Sigmoid colon (tissue), 7 donors: Measurements from ENCODE around the gene MRPL10. TPM values are rescaled to one million over a fixed set of nuclear protein-coding genes. Genes with fewer than 3 reads are reported as not detected.

Experiments used
- DNase-seq: peaks from one replicate; pipeline ENCODE4 v3.0.0-alpha.2; 2019
- H3K27ac ChIP-seq, 4 donors: fragments of 200-600 bp; sonication (generic); one replicate each; pipeline ENCODE4 v1.5.1; 2016 to 2019; ENCODE audit warnings: mild to moderate bottlenecking in 1 of 4
- H3K27me3 ChIP-seq, 3 donors: fragments of 200-600 bp; sonication (generic); one replicate each; pipeline ENCODE4 v1.5.1; 2019; ENCODE audit warnings: mild to moderate bottlenecking in 1 of 3
- H3K36me3 ChIP-seq, 4 donors: fragments of 200-600 bp; sonication (generic); one replicate each; pipeline ENCODE4 v1.5.1; 2016 to 2019
- H3K4me1 ChIP-seq, 4 donors: fragments of 200-600 bp; sonication (generic); one replicate each; pipeline ENCODE4 v1.5.1; 2017 to 2019
- H3K4me3 ChIP-seq, 4 donors: fragments of 200-600 bp; sonication (generic); one replicate each; pipeline ENCODE4 v1.5.1; 2017 to 2019; ENCODE audit warnings: mild to moderate bottlenecking in 2 of 4, moderate library complexity in 1 of 4
- H3K9me3 ChIP-seq, 4 donors: fragments of 200-600 bp in 3 of 4; sonication (generic) in 3 of 4; one replicate each; pipeline versions ENCODE4 v1.5.1 to v1.6.1; 2013 to 2019
- EP300 ChIP-seq, 4 donors: sonication (generic); formaldehyde crosslinking; IDR thresholded peaks; one replicate each; pipeline ENCODE4 v1.6.1; 2017; ENCODE audit warnings: antibody characterized with exemption in 4 of 4
- POLR2A ChIP-seq, 2 donors: fragments of 450-650 bp; IDR thresholded peaks; one replicate each; pipeline ENCODE4 v1.6.1; 2016; ENCODE audit warnings: antibody characterized with exemption in 2 of 2, mild to moderate bottlenecking in 2 of 2, moderate library complexity in 2 of 2
- POLR2AphosphoS5 ChIP-seq, 4 donors: sonication (generic); formaldehyde crosslinking; IDR thresholded peaks; one replicate each; pipeline ENCODE4 v1.6.1; 2017; ENCODE audit warnings: antibody characterized with exemption in 4 of 4
- WGBS, 2 donors: extraction: QIAGEN DNeasy Blood & Tissue Kit; methylation state at CpG; one replicate each; pipeline ENCODE4 v1.1.7; 2013; 5-methylcytosine and 5-hydroxymethylcytosine counted together
- intact Hi-C: fragments of 100-400 bp; cut with DNase I; formaldehyde crosslinking; loops from one replicate; pipeline ENCODE4 v1.15.1; 2023
- polyA plus RNA-seq, 3 donors: library from polyadenylated mRNA; stranded (reverse); fragments of 200-250 nt; gene quantifications; one replicate each; pipeline ENCODE4 v1.2.3, GENCODE V29; 2013
- total RNA-seq, 4 donors: library from RNA; depleted of rRNA; stranded (reverse); fragments of >200 nt; gene quantifications; one replicate each; pipeline ENCODE4 v1.1.0, GENCODE V29; 2016
- TF ChIP-seq, protein P1 (sequence below), 4 experiments: fragments of 450-650 bp in 3 of 4; fragments of 200-600 bp in 1 of 4; IDR thresholded peaks; one replicate each; pipeline ENCODE4 v1.5.1; 2016 to 2019; ENCODE audit warnings: antibody characterized with exemption in 4 of 4, mild to moderate bottlenecking in 3 of 4, moderate library complexity in 2 of 4
- donor health status: healthy with polysubstance abuse.
- donor health status: Bipolar disorder and iron deficiency.
- donor health status: healthy.

MRPL10 gene
- total and polyA plus RNA-seq, 7 donors: 38.8 to 58.8 (median 54.8) TPM

DNA sequence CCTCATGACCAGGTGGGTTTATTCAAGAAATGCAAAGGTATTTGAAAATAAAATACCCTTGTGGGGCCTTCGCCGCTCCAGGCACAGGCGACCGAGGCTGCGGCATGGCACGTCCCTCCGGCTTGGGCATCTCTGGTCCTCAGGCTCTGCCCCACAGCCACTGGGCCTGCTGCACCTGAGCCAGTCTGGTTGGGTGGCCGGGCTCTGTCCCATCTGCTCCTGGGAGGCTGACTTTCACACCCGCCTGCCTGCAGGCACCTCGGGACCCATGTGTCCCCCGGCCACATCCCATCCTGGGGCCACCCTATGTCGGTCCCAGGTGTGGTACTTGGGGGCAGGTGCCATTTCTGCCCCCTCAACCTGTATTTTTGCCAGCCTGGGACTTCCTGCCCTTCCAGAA is 30.7 kb downstream of the MRPL10 start:
- no peak for DNase-seq
- Histone ChIP-seq H3K4me1 (no peaks in the 10 kb centered on the region), H3K4me3 (no peak overlapping the region), H3K9me3 (no peaks in the 10 kb centered on the region), H3K27me3 (peaks cover 0 to under 1% (median 0%) of the 10 kb centered on the region in 3 donors), H3K27ac (no peak overlapping the region), H3K36me3 (no peaks in the 10 kb centered on the region)
- TF ChIP-seq POLR2AphosphoS5 (IDR thresholded peaks at IDR 0.05) (no peak), POLR2A (IDR thresholded peaks at IDR 0.05) (no peak), EP300 (IDR thresholded peaks at IDR 0.05) (no peak)
- TF ChIP-seq, protein P1, sequence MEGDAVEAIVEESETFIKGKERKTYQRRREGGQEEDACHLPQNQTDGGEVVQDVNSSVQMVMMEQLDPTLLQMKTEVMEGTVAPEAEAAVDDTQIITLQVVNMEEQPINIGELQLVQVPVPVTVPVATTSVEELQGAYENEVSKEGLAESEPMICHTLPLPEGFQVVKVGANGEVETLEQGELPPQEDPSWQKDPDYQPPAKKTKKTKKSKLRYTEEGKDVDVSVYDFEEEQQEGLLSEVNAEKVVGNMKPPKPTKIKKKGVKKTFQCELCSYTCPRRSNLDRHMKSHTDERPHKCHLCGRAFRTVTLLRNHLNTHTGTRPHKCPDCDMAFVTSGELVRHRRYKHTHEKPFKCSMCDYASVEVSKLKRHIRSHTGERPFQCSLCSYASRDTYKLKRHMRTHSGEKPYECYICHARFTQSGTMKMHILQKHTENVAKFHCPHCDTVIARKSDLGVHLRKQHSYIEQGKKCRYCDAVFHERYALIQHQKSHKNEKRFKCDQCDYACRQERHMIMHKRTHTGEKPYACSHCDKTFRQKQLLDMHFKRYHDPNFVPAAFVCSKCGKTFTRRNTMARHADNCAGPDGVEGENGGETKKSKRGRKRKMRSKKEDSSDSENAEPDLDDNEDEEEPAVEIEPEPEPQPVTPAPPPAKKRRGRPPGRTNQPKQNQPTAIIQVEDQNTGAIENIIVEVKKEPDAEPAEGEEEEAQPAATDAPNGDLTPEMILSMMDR (IDR thresholded peaks at IDR 0.05): no peak
- intact Hi-C loops: loop anchor here (5.0 kb wide), 1 partner anchor 138 kb away; no protein-coding TSS in a partner anchor
- WGBS, 2 donors: 86 to 89% methylated on average over 12 of the region's 12 CpGs

DNA sequence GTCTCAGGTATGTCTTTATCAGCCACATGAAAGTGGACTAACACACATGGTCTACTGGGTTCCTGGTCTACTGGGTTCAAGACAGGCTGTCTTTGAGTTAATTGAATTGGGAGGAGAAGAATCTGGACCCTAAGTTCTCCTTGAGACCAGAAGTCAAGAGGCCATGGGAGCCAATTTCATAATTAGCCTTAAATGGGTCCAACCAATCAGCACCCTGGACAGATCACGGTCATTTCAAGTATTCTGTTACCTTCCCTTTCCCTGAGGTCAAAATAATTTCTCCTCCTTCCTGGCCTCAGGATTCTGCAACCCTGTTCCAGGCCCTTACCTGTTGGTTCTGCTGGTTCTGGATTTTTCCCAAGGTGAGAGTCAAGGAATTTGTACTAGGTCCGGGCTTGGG is 33.5 kb downstream of the MRPL10 start:
- H3K27ac ChIP-seq: no peak overlapping the region
- WGBS, 2 donors: 56 to 66% methylated on average over 2 of the region's 2 CpGs
- H3K36me3 ChIP-seq: no peaks in the 10 kb centered on the region
- no peaks in the 10 kb centered on the region for H3K4me1 ChIP-seq
- no peak overlapping the region for H3K4me3 ChIP-seq
- intact Hi-C loops: no loop called here
- no peak for TF ChIP-seq EP300 (IDR thresholded peaks at IDR 0.05)
- no peak for TF ChIP-seq POLR2AphosphoS5 (IDR thresholded peaks at IDR 0.05)
- no peak for TF ChIP-seq POLR2A (IDR thresholded peaks at IDR 0.05)
- TF ChIP-seq, protein P1 (IDR thresholded peaks at IDR 0.05): no peak
- DNase-seq: no peak
- no peaks in the 10 kb centered on the region for H3K9me3 ChIP-seq
- peaks cover 3 to 27% (median 18%) of the 10 kb centered on the region in 3 donors for H3K27me3 ChIP-seq

- TF ChIP-seq EP300 (IDR thresholded peaks at IDR 0.05) (no peak), POLR2A (IDR thresholded peaks at IDR 0.05) (no peak), POLR2AphosphoS5 (IDR thresholded peaks at IDR 0.05) (no peak)
- TF ChIP-seq, protein P1 (IDR thresholded peaks at IDR 0.05): no peak
- 65 to 78% methylated on average over 6 of the region's 6 CpGs for WGBS, 2 donors
- no peak for DNase-seq
Measured at GRCh38 chr17:47792979-47793378, 38.4 kb downstream of the MRPL10 start.

DNA sequence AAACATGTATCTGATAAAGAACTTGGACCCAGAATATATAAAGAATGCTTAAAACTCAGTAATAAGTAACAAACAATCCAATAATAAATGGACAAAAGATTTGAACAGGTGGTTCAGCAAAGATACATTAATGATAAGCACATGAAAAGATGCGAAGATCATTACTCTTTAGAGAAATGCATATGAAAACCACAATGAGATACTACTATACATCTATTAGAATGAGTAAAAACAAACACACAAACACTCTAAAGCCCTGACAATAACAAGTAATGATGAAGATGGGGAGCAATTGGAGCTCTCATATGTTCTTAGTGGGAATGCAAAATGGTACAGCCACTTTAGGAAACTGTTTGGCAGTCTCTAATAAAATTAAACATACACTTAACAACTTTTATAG is 38.9 kb downstream of the MRPL10 start:
- 73% methylated on average over 1 of the region's 1 CpG for whole genome bisulfite sequencing, 2 donors
- no peak for TF ChIP-seq POLR2A (IDR thresholded peaks at IDR 0.05)
- TF ChIP-seq POLR2AphosphoS5 (IDR thresholded peaks at IDR 0.05): no peak
- TF ChIP-seq, protein P1 (IDR thresholded peaks at IDR 0.05): no peak
- TF ChIP-seq EP300 (IDR thresholded peaks at IDR 0.05): no peak
- peaks cover 17 to 80% (median 54%) of the 10 kb centered on the region in 3 donors for H3K27me3 ChIP-seq

More at GRCh38 chr17:47792979-47793378, 38.4 kb downstream of the MRPL10 start:
- H3K4me3 ChIP-seq: no peak overlapping the region
- intact Hi-C loops: loop anchor here (5.0 kb wide), 1 partner anchor 96 kb away; no protein-coding TSS in a partner anchor
- H3K27me3 ChIP-seq: peaks cover 17 to 75% (median 53%) of the 10 kb centered on the region in 3 donors
- peaks cover 0 to 10% (median 9%) of the 10 kb centered on the region in 4 donors for H3K4me1 ChIP-seq
- no peaks in the 10 kb centered on the region for H3K36me3 ChIP-seq
- no peak overlapping the region for H3K27ac ChIP-seq
- no peaks in the 10 kb centered on the region for H3K9me3 ChIP-seq

More for the DNA sequence above, 38.9 kb downstream of the MRPL10 start:
- Histone ChIP-seq H3K27ac (no peak overlapping the region), H3K4me1 (peaks cover 0 to 10% (median 9%) of the 10 kb centered on the region in 4 donors), H3K4me3 (no peak overlapping the region), H3K9me3 (no peaks in the 10 kb centered on the region), H3K36me3 (no peaks in the 10 kb centered on the region)
- no peak for DNase-seq
- intact Hi-C loops: loop anchor here (5.0 kb wide), 1 partner anchor 95 kb away; no protein-coding TSS in a partner anchor
